Middle frontal gyrus (tissue), 1 donor: ENCODE data around the gene TTLL8.

ENCODE experiments used
- DNase-seq: peaks from one replicate; pipeline ENCODE4 v3.0.0-alpha.2; 2015; ENCODE audit warnings: low spot score; ENCODE audit errors: extremely low spot score

Gene TTLL8

GRCh38 chr22:50008151-50009040, 49.7 kb downstream of the TTLL8 start:
- DNase-seq = no peak

- DNase-seq = no peak
Observed at GRCh38 chr22:50007057-50007511, 51.0 kb downstream of the TTLL8 start.

- no peak for DNase-seq
Observed at GRCh38 chr22:50004918-50005317, 53.2 kb downstream of the TTLL8 start.

- DNase-seq = peak; percentile 12
Observed at GRCh38 chr22:50002791-50003190, 55.3 kb downstream of the TTLL8 start.

DNA sequence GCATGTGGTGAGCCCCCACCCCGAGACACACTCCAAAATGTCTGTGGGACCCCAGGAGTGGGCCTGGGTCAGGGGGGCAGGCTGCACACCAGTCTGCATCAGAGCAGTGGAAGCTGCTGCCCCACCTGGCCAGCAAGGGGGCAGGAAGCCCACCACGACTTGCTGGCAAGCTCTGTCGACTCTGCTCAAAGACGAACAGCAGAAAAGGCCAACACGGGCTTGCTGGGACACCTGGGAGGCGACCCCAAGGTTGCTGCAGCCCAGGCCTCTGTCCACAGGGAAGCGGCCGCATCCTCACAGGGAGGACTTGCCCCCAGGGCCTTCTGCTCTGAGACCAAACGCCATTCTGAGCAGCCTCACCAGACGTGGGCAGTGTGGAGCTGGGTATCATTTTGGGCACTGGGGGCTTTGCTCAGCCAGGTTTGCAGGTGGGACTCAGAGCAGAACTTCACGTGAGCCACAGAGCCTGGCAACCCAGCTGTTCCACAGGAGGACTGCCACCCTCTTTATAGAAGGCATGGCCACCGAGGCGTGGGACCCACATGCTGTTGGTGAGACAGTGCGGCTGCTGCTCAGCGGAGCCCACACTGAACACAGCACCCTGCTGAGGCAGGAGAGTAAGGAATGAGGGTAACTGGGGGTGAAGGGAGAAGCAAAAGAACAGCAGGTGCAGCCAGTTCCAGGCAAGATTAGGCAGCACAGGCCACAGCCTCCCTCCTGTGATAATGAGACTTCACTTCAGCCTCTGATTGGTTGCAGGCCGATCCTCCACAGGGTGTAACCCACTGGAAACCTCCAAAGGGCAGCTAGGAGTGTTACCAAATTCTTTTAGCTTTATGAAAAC, 56.5 kb downstream of the TTLL8 start:
- DNase-seq = no peak

DNA sequence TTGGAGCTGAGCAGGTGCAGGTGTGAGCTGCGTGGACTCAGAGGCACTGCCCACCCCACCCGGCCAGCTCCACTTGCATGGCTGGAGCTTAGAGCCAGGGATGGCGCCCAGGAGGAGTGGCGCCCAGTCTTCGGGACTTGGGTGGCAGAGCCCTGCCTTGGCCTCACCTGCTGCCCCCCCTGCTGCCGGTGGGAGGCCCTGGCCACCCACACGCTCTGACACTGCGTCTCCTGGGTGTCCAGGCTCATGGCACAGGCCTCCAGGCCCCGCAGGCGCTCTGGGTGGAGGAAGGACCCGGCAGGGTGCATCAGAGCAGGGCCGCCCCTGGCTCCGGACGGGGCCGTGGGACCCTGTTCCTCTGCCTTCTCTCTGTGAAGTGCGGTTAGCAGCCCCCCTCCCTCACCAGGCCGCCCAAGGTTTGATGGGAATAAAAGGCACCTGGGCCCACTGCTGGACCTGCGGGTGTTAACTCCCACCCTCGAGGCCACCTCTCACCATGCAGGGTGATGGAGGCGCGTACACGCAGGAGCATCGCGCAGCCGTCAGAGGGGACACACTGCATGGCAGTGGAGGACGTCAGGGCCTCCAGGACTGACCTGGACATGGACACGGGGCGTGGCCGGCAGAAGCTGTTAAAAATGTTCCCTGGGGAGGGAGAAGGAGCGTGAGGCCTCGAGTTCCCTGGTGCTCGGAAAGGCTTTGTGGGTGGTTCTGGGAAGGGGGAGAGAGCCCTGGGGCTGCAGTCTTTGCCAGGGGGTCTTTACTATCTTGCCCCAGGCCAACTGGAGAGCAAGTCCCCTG, 57.3 kb downstream of the TTLL8 start:
- DNase-seq = no peak

GRCh38 chr22:49999946-50000586, 58.0 kb downstream of the TTLL8 start:
- no peak for DNase-seq

- no peak for DNase-seq
Observed at GRCh38 chr22:49999063-49999945, 58.8 kb downstream of the TTLL8 start.

GRCh38 chr22:49998718-49999062, 59.4 kb downstream of the TTLL8 start:
- DNase-seq = no peak

GRCh38 chr22:49997932-49998717, 60.0 kb downstream of the TTLL8 start:
- DNase-seq = no peak

- DNase-seq = no peak
Observed at GRCh38 chr22:49997251-49997599, 60.9 kb downstream of the TTLL8 start.

DNA sequence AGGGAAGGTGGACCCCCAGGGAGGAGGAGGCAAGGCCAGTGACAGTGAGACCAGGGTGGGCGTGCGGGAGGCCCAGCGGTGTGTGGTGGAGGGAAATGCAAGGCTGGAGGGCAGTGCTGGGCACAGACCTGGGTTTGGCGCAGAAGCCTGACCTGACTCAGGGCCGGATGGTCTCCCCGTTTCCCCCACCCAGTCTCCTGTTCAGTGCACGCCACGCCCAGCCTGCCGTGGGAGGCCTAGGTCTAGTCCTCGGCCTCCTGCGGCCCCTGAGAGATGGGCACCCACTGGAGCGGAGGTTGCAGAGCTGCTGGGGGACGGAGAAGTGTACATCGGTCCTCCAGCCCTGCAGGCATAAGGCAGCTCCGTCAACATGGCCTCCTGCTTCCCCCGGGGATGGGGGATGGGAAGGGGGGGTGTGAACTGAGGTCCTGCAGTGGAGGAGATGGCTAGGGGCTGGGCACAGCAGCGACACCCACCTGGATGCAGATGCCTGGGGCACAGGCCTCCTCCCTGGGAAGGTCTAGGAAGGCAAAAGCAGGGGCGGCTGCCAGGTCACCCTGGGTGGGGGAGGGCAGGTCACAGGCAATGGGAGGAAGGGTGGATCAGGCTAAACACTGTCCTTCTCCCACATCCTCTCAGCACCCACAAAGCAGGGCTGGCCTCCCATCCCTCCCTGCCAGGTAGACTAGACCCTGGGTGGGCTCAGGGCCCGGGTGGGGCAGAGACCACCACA, 61.4 kb downstream of the TTLL8 start:
- DNase-seq = no peak

GRCh38 chr22:49996119-49996517, 62.0 kb downstream of the TTLL8 start:
- no peak for DNase-seq

DNA sequence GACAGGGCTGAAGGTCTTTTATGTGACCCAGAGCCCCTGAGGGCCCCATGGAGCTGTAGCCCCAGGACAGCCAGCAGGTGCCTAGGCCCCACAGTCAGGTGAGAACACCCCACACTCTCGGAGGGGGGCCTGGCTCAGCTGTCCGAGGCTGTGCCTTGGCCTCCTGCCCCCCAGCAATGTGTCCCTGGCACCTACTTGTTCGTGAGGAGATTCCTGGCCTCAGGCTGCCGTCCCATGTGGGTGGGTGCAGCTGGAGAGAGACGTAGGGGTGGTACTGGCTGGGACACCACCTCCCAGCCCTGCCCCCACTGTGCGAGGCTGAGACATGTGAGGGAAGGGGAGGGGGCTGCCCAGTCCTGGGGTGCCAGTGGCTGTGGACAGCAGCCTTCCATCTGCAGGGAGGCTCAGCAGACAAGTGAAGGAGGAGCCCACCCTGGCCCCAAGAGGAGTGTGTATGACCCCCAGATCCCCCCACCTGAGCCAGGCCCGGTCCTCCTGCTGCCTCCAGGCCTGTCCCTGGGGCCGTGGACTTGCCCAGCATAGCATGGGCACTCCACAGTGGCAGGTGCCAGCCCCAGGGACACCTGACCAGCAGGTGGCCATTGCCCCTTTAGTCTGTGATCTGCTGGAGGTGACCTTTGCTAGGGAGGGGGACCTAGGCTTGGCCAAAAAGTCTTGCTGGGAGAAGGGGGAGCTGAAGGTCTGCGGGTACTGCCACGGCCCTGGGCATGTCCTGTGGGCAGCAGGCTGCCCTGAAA, 62.6 kb downstream of the TTLL8 start:
- no peak for DNase-seq

GRCh38 chr22:49995041-49995360, 63.1 kb downstream of the TTLL8 start:
- no peak for DNase-seq

DNA sequence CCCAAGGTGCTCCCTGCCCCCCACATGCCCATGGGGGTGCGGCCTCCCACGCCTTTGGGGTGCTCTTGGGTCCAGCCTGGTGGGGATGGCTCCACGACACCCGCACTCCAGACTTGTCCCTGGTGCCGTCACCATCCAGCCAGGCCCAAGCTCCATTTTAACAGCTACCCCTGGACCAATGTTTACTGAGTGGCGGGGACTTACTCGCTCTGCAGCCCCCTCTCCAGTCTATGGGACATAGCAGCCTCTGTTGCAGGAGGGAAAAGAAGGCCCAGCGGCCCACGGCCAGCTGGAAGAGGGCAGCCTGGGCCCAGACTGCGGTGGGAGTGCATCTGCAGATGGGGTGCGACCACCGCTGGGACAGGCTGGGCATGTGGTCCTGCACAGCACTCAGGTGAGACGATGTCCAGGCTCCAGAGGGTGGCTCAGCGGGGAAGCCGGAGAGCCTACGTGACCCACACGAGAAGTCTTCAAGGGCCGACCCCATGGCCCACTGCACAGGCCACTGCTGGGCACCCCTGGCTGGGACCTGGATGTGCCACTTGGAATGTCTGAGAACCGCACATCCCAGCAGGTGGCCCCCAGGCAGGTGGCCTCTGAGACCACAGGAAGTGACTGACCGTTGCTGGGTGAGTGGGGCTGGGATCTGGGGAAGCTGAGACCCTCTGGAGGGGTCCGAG, 63.6 kb downstream of the TTLL8 start:
- DNase-seq = no peak

- DNase-seq = no peak
Observed at GRCh38 chr22:49993649-49994360, 64.3 kb downstream of the TTLL8 start.
